ENCODE data around the gene KRTAP4-4.
"Not testable (repeated sequence)": the region's sequence is repeated elsewhere in the genome, so short reads cannot be mapped to it uniquely, and the experiment has no call there.

KRTAP4-4 gene

GRCh38 chr17:41160648-41161047 is at the start of gene KRTAP4-4:
Gene KRTAP4-4 (minus strand): TSS chr17:41160748. CDS start chr17:41160691, 57 bp downstream.
- DNase-seq = no peak

- no peak for DNase-seq
These were observed 39.0 kb upstream of the KRTAP4-4 start for GRCh38 chr17:41199421-41200078.

- DNase-seq = no peak
These were observed 35.5 kb upstream of the KRTAP4-4 start for GRCh38 chr17:41196068-41196467.

GRCh38 chr17:41190328-41190727 is 29.8 kb upstream of the KRTAP4-4 start:
- no peak for DNase-seq

GRCh38 chr17:41189837-41190318 is 29.3 kb upstream of the KRTAP4-4 start, which contains the start of gene KRTAP9-1:
Gene KRTAP9-1 (plus strand): TSS chr17:41189887. CDS start chr17:41189887, 0 bp downstream.
- not testable (repeated sequence) for DNase-seq

- DNase-seq = no peak
These were observed 26.3 kb upstream of the KRTAP4-4 start for GRCh38 chr17:41186872-41187271.

GRCh38 chr17:41185001-41185400 is 24.5 kb upstream of the KRTAP4-4 start:
- DNase-seq = no peak

GRCh38 chr17:41184480-41184961 is 24.0 kb upstream of the KRTAP4-4 start, which contains the start of gene KRTAP4-1:
Gene KRTAP4-1 (minus strand): TSS chr17:41184911. CDS start chr17:41184854, 57 bp downstream.
- no peak for DNase-seq

- no peak for DNase-seq
These were observed 18.5 kb upstream of the KRTAP4-4 start for GRCh38 chr17:41178843-41179616.

GRCh38 chr17:41178341-41178740 is 17.8 kb upstream of the KRTAP4-4 start:
- no peak for DNase-seq

- no peak for DNase-seq
These were observed 17.3 kb upstream of the KRTAP4-4 start, which contains the start of gene KRTAP4-2 for GRCh38 chr17:41177727-41178271. Gene KRTAP4-2 (minus strand): TSS chr17:41178221. CDS start chr17:41178164, 57 bp downstream.

- no peak for DNase-seq
These were observed 16.3 kb upstream of the KRTAP4-4 start for GRCh38 chr17:41176744-41177387.

- DNase-seq = no peak
These were observed 11.3 kb upstream of the KRTAP4-4 start for GRCh38 chr17:41171886-41172285.

GRCh38 chr17:41168121-41168520 is 7.6 kb upstream of the KRTAP4-4 start, which contains the start of gene KRTAP4-3:
Gene KRTAP4-3 (minus strand): TSS chr17:41168221. CDS start chr17:41168172, 49 bp downstream.
- no peak for DNase-seq

- no peak for DNase-seq
These were observed 7.0 kb upstream of the KRTAP4-4 start for GRCh38 chr17:41167561-41167960.

GRCh38 chr17:41163828-41164227 is 3.3 kb upstream of the KRTAP4-4 start:
- no peak for DNase-seq

- not testable (repeated sequence) for DNase-seq
These were observed 358 bp downstream of the KRTAP4-4 start for GRCh38 chr17:41160190-41160589.

- no peak for DNase-seq
These were observed 6.7 kb downstream of the KRTAP4-4 start for GRCh38 chr17:41153856-41154255.

- DNase-seq = no peak
These were observed 9.0 kb downstream of the KRTAP4-4 start for GRCh38 chr17:41151525-41151924.

GRCh38 chr17:41150026-41150425 is 10.5 kb downstream of the KRTAP4-4 start:
- no peak for DNase-seq

- no peak for DNase-seq
These were observed 10.9 kb downstream of the KRTAP4-4 start, which contains the start of gene KRTAP4-5 for GRCh38 chr17:41149652-41149985. Gene KRTAP4-5 (minus strand): TSS chr17:41149825. CDS start chr17:41149767, 58 bp downstream.

- DNase-seq = not testable (repeated sequence)
These were observed 11.4 kb downstream of the KRTAP4-4 start for GRCh38 chr17:41148971-41149651.
